Trophoblast cell (in vitro differentiated cells and primary cell): ENCODE data around the gene LRRC8D.

Source experiments
- DNase-seq, 2 donors: peaks; one replicate each; pipeline ENCODE4 v3.0.0-alpha.2; 2016
- H2AFZ ChIP-seq: 2 replicates; pipeline ENCODE4 v1.6.1; 2013; ENCODE audit warnings: low read length, moderate library complexity, mild to moderate bottlenecking; ENCODE audit not compliant: insufficient read depth, poor library complexity
- H2AK5ac ChIP-seq: 2 replicates; pipeline ENCODE4 v1.6.1; 2013; ENCODE audit warnings: mild to moderate bottlenecking, low read length
- H2BK120ac ChIP-seq: 2 replicates; pipeline ENCODE4 v1.6.1; 2013; ENCODE audit warnings: low read length, mild to moderate bottlenecking, moderate library complexity; ENCODE audit not compliant: insufficient read depth, poor library complexity
- H2BK12ac ChIP-seq: 2 replicates; pipeline ENCODE4 v1.6.1; 2013; ENCODE audit warnings: mild to moderate bottlenecking, low read length, moderate library complexity
- H2BK5ac ChIP-seq: 2 replicates; pipeline ENCODE4 v1.6.1; 2013; ENCODE audit warnings: low read length, low read depth, moderate library complexity, mild to moderate bottlenecking; ENCODE audit not compliant: poor library complexity
- H3K14ac ChIP-seq: 2 replicates; pipeline ENCODE4 v1.6.1; 2013; ENCODE audit warnings: mild to moderate bottlenecking, low read length
- H3K18ac ChIP-seq: 2 replicates; pipeline ENCODE4 v1.6.1; 2013; ENCODE audit warnings: mild to moderate bottlenecking, low read length
- H3K23ac ChIP-seq: 2 replicates; pipeline ENCODE4 v1.6.1; 2013; ENCODE audit warnings: low read length
- H3K27ac ChIP-seq: 2 replicates; pipeline ENCODE4 v1.5.1; 2013; ENCODE audit warnings: low read depth, mild to moderate bottlenecking, inconsistent platforms, low read length, moderate library complexity
- H3K27me3 ChIP-seq: 2 replicates; pipeline ENCODE4 v1.6.1; 2013; ENCODE audit warnings: inconsistent platforms, mild to moderate bottlenecking, low read length, moderate library complexity; ENCODE audit not compliant: insufficient read depth
- H3K36me3 ChIP-seq, 2 experiments: 1 replicate in 1 of 2; 2 replicates in 1 of 2; pipeline ENCODE4 v1.6.1; 2013; ENCODE audit warnings: low read length in 2 of 2, mild to moderate bottlenecking in 2 of 2, moderate library complexity in 1 of 2; ENCODE audit not compliant: insufficient read depth in 2 of 2, control insufficient read depth in 1 of 2
- H3K4ac ChIP-seq: 2 replicates; pipeline ENCODE4 v1.6.1; 2013; ENCODE audit warnings: low read depth, mild to moderate bottlenecking, low read length, moderate library complexity
- H3K4me1 ChIP-seq, 2 experiments: 1 replicate in 1 of 2; 2 replicates in 1 of 2; pipeline ENCODE4 v1.6.1; 2013; ENCODE audit warnings: low read length in 2 of 2, mild to moderate bottlenecking in 2 of 2, moderate library complexity in 1 of 2; ENCODE audit not compliant: insufficient read depth in 2 of 2, control insufficient read depth in 1 of 2
- H3K4me2 ChIP-seq: 2 replicates; pipeline ENCODE4 v1.6.1; 2013; ENCODE audit warnings: inconsistent platforms, mild to moderate bottlenecking, low read length, moderate library complexity
- H3K4me3 ChIP-seq: 2 replicates; pipeline ENCODE4 v1.5.1; 2013; ENCODE audit warnings: mild to moderate bottlenecking, low read depth, low read length, inconsistent platforms
- H3K79me1 ChIP-seq: one replicate; pipeline ENCODE4 v1.6.1; 2013; ENCODE audit warnings: low read length
- H3K79me2 ChIP-seq: 2 replicates; pipeline ENCODE4 v1.6.1; 2013; ENCODE audit warnings: low read length, mild to moderate bottlenecking; ENCODE audit not compliant: control insufficient read depth, insufficient read depth, poor library complexity
- H3K9ac ChIP-seq: 2 replicates; pipeline ENCODE4 v1.6.1; 2013; ENCODE audit warnings: mild to moderate bottlenecking, low read length
- H3K9me3 ChIP-seq: 2 replicates; pipeline ENCODE4 v1.6.1; 2013; ENCODE audit warnings: low read depth, mild to moderate bottlenecking, control low read depth, inconsistent platforms, low read length; ENCODE audit not compliant: insufficient read depth
- H4K12ac ChIP-seq: 2 replicates; pipeline ENCODE4 v1.6.1; 2013; ENCODE audit warnings: low read depth, mild to moderate bottlenecking, low read length, moderate library complexity
- H4K8ac ChIP-seq: 2 replicates; pipeline ENCODE4 v1.6.1; 2013; ENCODE audit warnings: low read depth, mild to moderate bottlenecking, low read length, moderate library complexity
- H4K91ac ChIP-seq: one replicate; pipeline ENCODE4 v1.6.1; 2013; ENCODE audit warnings: low read depth, mild to moderate bottlenecking, low read length, moderate library complexity
- WGBS: extraction: QIAGEN DNeasy Blood & Tissue Kit; methylation state at CpG from one replicate; pipeline ENCODE4 v1.1.7; 2013; ENCODE audit warnings: missing lambda C conversion rate; ENCODE audit not compliant: insufficient read length, insufficient coverage; ENCODE audit errors: extremely low coverage; 5-methylcytosine and 5-hydroxymethylcytosine counted together

The LRRC8D gene

GRCh38 chr1:89927049-89927448, 106.2 kb downstream of the LRRC8D start:
- no peak overlapping the region for H2BK12ac ChIP-seq
- no peak overlapping the region for H3K18ac ChIP-seq
- H3K27ac ChIP-seq, result no peak overlapping the region
- peaks cover 3% of the 10 kb centered on the region for H3K79me1 ChIP-seq
- peaks cover 0 to 2% of the 10 kb centered on the region in 2 experiments for H3K36me3 ChIP-seq
- no peak overlapping the region for H2BK5ac ChIP-seq
- no peaks in the 10 kb centered on the region for H3K79me2 ChIP-seq
- DNase-seq, result peak in 1 of 2 donors; percentile 37
- no peak overlapping the region for H4K8ac ChIP-seq
- no peak overlapping the region for H4K91ac ChIP-seq
- peaks cover 8 to 15% of the 10 kb centered on the region in 2 experiments for H3K4me1 ChIP-seq
- no peak overlapping the region for H3K9ac ChIP-seq
- H3K9me3 ChIP-seq, result no peaks in the 10 kb centered on the region
- H3K27me3 ChIP-seq, result no peaks in the 10 kb centered on the region
- no peak overlapping the region for H3K4me2 ChIP-seq
- no peak overlapping the region for H2AK5ac ChIP-seq
- H3K23ac ChIP-seq, result no peak overlapping the region
- no peak overlapping the region for H2AFZ ChIP-seq
- H3K14ac ChIP-seq, result no peak overlapping the region
- no peak overlapping the region for H4K12ac ChIP-seq
- H3K4me3 ChIP-seq, result no peak overlapping the region
- H3K4ac ChIP-seq, result no peak overlapping the region
- no peak overlapping the region for H2BK120ac ChIP-seq
- no CpG with 5 or more reads among the region's 5 CpGs for WGBS

GRCh38 chr1:89927478-89927877, 106.6 kb downstream of the LRRC8D start:
- no CpG with 5 or more reads among the region's 1 CpG for WGBS

GRCh38 chr1:89928506-89928905, 107.7 kb downstream of the LRRC8D start:
- no CpG with 5 or more reads among the region's 2 CpGs for WGBS
- Histone ChIP-seq H3K9me3 (no peaks in the 10 kb centered on the region), H3K36me3 (peaks cover 2 to 6% of the 10 kb centered on the region in 2 experiments), H4K12ac (no peak overlapping the region), H2BK5ac (no peak overlapping the region), H2AK5ac (no peak overlapping the region), H3K79me2 (no peaks in the 10 kb centered on the region), H2BK12ac (no peak overlapping the region), H3K4ac (no peak overlapping the region), H3K18ac (no peak overlapping the region), H3K4me2 (no peak overlapping the region), H3K27me3 (no peaks in the 10 kb centered on the region), H3K79me1 (peaks cover 3% of the 10 kb centered on the region), H3K4me3 (no peak overlapping the region), H3K9ac (no peak overlapping the region), H3K14ac (no peak overlapping the region), H3K27ac (no peak overlapping the region), H2AFZ (no peak overlapping the region), H3K4me1 (peaks cover 8 to 15% of the 10 kb centered on the region in 2 experiments), H4K91ac (no peak overlapping the region), H4K8ac (no peak overlapping the region), H3K23ac (no peak overlapping the region), H2BK120ac (no peak overlapping the region)
- DNase-seq, result no peak

More at GRCh38 chr1:89927478-89927877, 106.6 kb downstream of the LRRC8D start:
- Histone ChIP-seq H4K91ac (no peak overlapping the region), H3K9ac (no peak overlapping the region), H3K79me2 (no peaks in the 10 kb centered on the region), H2BK5ac (no peak overlapping the region), H3K36me3 (peaks cover 0 to 2% of the 10 kb centered on the region in 2 experiments), H3K79me1 (peaks cover 3% of the 10 kb centered on the region), H3K4me2 (no peak overlapping the region), H3K27ac (no peak overlapping the region), H3K4ac (no peak overlapping the region), H2AK5ac (no peak overlapping the region), H3K18ac (no peak overlapping the region), H2BK12ac (no peak overlapping the region), H3K4me1 (peaks cover 8 to 15% of the 10 kb centered on the region in 2 experiments), H3K14ac (no peak overlapping the region), H3K9me3 (no peaks in the 10 kb centered on the region), H4K12ac (no peak overlapping the region), H3K23ac (no peak overlapping the region), H4K8ac (no peak overlapping the region), H2BK120ac (no peak overlapping the region), H2AFZ (no peak overlapping the region), H3K4me3 (no peak overlapping the region), H3K27me3 (no peaks in the 10 kb centered on the region)
- peak in 1 of 2 donors; percentile 75 for DNase-seq

GRCh38 chr1:89929467-89930063, 108.7 kb downstream of the LRRC8D start:
- no peak for DNase-seq
- Histone ChIP-seq H3K4me3 (no peak overlapping the region), H4K8ac (no peak overlapping the region), H3K4me2 (peak overlapping the region; percentile 32), H3K79me1 (peaks cover 3% of the 10 kb centered on the region), H3K27ac (peak overlapping the region; percentile 1), H3K18ac (no peak overlapping the region), H3K9ac (no peak overlapping the region), H3K9me3 (no peaks in the 10 kb centered on the region), H2BK5ac (no peak overlapping the region), H2AK5ac (no peak overlapping the region), H3K4ac (no peak overlapping the region), H2AFZ (no peak overlapping the region), H3K14ac (no peak overlapping the region), H2BK120ac (no peak overlapping the region), H3K27me3 (no peaks in the 10 kb centered on the region), H3K36me3 (peaks cover 2 to 10% of the 10 kb centered on the region in 2 experiments), H3K79me2 (no peaks in the 10 kb centered on the region), H4K12ac (no peak overlapping the region), H2BK12ac (peak overlapping the region; percentile 15), H4K91ac (peak overlapping the region; percentile 2), H3K4me1 (peaks cover 8 to 15% of the 10 kb centered on the region in 2 experiments), H3K23ac (no peak overlapping the region)
- no CpG with 5 or more reads among the region's 6 CpGs for WGBS
